NB4 (cell line): ENCODE results near the gene RER1.

Experiments
- DNase-seq: peaks from one replicate; pipeline ENCODE4 v3.0.0; 2010; ENCODE audit warnings: low read depth
- H3K4me3 ChIP-seq: one replicate; pipeline ENCODE4 v1.5.1; 2011; ENCODE audit warnings: mild to moderate bottlenecking, low read depth, low read length, moderate library complexity
- MYC ChIP-seq: IDR thresholded peaks from 2 replicates; pipeline ENCODE4 v1.6.1; 2011; ENCODE audit warnings: low read depth, low read length
- POLR2A ChIP-seq: IDR thresholded peaks from 2 replicates; pipeline ENCODE4 v1.6.1; 2011; ENCODE audit warnings: mild to moderate bottlenecking; ENCODE audit not compliant: insufficient read length; ENCODE audit errors: extremely low read depth
- TF ChIP-seq, protein P1 (sequence below): IDR thresholded peaks from 2 replicates; pipeline ENCODE4 v1.6.1; 2011; ENCODE audit warnings: low read depth, low read length
- TF ChIP-seq, protein P2 (sequence below): IDR thresholded peaks from one replicate; pipeline ENCODE4 v1.5.1; 2012; ENCODE audit warnings: low read depth, low read length

Gene RER1

DNA sequence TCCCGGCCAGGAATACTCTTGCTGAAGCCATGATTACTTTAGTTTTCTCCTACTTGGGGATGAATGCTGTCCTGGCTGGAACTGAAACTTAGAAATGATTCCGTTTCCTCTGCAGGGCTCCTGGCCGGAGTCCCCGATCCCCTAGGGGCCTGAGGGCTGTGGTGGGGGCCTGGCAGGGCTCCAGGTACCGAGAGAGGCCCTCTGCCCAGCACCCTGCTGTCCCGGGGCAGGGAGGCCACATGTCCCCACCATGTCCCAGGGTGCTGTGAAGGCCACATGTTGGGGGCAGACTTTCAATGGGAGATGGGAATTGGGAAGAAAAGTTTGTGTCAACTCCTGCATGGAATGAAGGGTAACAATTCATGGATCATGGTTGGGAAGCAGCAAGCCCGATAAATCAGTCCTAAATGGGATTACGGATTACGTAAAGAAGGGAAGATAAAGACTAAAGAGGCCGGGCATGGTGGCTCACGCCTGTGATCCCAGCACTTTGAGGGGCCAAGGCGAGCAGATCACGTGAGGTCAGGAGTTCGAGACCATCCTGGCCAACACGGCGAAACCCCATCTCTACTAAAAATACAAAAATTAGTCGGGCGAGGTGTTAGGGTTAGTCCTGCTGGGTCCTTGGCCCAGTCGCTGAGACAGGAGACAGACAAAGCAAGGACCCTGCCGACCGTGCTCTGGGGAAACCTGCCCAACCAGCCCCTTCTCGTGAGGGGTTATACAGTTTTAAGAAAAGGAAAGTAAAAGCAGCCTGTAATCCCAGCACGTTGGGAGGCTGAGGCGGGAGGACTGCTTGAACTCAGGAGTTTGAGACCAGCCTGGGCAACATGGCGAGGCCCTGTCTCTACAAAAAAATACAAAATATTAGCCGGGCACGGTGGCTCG, 37.8 kb upstream of the RER1 start:
- no peak for DNase-seq
- no peak overlapping the region for H3K4me3 ChIP-seq
- TF ChIP-seq, protein P1, sequence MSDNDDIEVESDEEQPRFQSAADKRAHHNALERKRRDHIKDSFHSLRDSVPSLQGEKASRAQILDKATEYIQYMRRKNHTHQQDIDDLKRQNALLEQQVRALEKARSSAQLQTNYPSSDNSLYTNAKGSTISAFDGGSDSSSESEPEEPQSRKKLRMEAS: no peak
- TF ChIP-seq POLR2A (no peak), MYC (no peak)
- TF ChIP-seq, protein P2, sequence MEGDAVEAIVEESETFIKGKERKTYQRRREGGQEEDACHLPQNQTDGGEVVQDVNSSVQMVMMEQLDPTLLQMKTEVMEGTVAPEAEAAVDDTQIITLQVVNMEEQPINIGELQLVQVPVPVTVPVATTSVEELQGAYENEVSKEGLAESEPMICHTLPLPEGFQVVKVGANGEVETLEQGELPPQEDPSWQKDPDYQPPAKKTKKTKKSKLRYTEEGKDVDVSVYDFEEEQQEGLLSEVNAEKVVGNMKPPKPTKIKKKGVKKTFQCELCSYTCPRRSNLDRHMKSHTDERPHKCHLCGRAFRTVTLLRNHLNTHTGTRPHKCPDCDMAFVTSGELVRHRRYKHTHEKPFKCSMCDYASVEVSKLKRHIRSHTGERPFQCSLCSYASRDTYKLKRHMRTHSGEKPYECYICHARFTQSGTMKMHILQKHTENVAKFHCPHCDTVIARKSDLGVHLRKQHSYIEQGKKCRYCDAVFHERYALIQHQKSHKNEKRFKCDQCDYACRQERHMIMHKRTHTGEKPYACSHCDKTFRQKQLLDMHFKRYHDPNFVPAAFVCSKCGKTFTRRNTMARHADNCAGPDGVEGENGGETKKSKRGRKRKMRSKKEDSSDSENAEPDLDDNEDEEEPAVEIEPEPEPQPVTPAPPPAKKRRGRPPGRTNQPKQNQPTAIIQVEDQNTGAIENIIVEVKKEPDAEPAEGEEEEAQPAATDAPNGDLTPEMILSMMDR: no peak

DNA sequence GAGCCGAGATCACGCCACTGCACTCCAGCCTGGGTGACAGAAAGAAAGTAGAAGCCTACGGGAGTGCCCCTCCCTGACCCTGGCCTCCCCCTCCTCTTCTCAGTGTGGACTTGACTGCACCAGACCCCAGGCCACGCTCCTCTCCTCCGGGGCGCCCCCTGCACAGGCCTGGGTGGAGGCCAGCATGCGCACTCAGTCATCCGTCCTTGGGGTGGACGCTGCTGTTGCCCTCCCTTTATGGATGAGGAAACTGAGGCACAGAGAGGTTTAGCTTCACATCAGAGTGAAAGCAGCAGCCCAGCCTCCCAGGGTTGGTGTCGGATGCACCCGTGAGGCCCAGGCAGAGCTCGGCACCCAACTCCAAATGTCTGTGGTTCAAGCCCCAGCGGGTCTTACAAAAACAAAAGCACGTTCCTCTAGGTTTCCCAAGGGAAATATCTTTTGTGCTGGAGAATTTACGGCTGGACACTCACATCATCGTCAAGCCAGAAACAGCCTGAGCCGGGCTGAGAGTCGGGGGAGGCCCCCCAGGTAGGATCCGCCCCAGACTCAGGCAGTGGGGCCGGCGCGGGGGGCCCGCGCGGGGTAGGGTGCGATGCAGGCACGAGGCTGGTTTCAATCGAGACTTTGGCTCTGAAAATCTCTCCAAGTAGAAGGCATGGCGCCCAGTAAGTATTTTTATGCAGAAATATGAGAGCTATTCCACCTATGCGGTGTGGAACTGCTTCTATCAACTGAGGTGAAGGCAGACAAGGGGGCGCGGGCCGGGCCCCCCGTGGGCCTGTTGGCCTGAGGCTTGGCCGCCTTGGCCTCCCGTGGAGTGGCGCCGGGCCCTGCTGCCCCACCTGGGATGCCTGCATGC, 36.9 kb upstream of the RER1 start:
- TF ChIP-seq, protein P2: no peak
- TF ChIP-seq MYC (no peak), POLR2A (no peak)
- TF ChIP-seq, protein P1: no peak
- no peak for DNase-seq
- H3K4me3 ChIP-seq: no peak overlapping the region

DNA sequence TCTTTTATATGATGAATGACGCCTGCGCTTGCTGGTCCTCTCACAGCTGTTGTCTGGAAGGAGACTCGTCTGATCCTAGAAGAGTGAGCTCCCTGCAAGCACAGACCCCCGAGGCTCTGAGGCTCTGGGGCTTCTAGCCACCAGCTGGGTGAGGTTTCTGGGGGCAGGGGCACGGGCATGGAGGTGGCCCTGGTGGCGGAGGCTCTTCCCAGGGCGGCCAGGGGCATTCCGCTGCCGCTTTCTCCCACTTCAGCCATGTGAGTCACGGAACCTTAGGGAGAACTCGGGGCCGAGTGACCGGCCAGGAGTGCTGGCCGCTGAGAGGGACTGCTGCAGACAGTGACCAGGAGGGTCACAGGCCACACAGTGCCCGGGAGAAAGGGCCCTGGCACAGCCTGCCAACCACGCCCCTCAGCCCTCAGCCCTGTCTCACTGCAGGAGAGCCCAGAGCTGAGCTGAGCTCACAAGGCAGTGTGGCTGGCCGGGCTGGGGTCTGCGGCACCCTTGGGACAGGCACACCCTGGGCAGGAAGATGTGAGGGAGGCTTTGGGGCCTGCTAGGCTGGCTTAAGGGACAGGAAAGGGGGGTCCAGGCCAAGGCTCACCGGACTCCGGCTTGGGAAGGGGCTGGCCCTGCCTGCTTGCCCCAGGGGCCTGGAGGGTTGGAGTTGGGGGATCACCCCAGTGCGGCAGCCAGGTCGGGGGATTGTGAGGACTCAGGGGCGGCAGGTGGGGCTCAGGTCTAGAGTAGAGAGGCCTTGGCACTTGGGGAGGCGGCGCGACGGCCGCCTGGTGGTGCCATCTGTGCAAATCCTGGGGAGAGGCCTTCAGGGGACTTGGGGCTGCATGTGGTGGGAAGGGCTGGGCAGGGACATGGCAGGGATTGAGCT, 36.0 kb upstream of the RER1 start:
- no peak overlapping the region for H3K4me3 ChIP-seq
- TF ChIP-seq, protein P1: no peak
- no peak for TF ChIP-seq POLR2A
- TF ChIP-seq MYC: no peak
- TF ChIP-seq, protein P2: no peak
- DNase-seq: no peak

DNA sequence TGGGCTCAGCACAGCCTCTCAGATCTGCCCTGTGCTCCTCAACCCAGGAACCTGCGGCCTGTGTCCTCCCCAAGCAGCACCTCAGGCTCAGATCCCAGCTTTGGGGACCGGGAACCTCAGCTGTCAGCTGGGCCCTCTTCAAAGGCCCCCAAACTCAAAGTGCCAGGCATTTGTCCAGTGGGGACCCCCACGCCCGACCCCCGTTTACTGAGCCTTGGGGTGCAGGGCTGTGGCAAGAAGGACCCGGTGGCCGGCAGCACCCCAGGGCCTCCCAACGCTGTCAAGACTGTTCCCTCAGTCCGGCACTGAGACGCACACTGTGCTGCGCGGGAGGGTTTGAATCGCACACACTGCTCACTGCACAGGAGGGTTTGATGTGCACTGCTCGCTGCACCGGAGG, 35.2 kb upstream of the RER1 start:
- TF ChIP-seq POLR2A (no peak), MYC (no peak)
- TF ChIP-seq, protein P2: no peak
- TF ChIP-seq, protein P1: no peak
- DNase-seq: no peak

More for the DNA sequence above, 35.2 kb upstream of the RER1 start:
- H3K4me3 ChIP-seq: no peak overlapping the region
